ENCODE results near the gene BATF2.

GRCh38 chr11:65008873-65009272, 12.1 kb upstream of the BATF2 start:
- no peak for TF ChIP-seq CTCF (IDR thresholded peaks at IDR 0.05; ENCODE audit: extremely low read depth in 1 of 2, insufficient read depth in 1 of 2, low read depth in 1 of 2, low read length in 2 of 2)
- TF ChIP-seq EZH2 (IDR thresholded peaks at IDR 0.05; ENCODE audit: borderline replicate concordance, low read depth, low read length, severe bottlenecking), result no peak
- TF ChIP-seq JUN (IDR thresholded peaks at IDR 0.05; ENCODE audit: borderline replicate concordance, insufficient read depth, insufficient read length, low read depth), result no peak
- TF ChIP-seq MAX (IDR thresholded peaks at IDR 0.05; ENCODE audit: insufficient read depth, insufficient read length), result no peak
- TF ChIP-seq GATA2 (IDR thresholded peaks at IDR 0.05; ENCODE audit: insufficient read depth, insufficient read length, low read depth, low read length), result no peak
- TF ChIP-seq FOS (IDR thresholded peaks at IDR 0.05; ENCODE audit: borderline replicate concordance, insufficient read depth, low read length), result no peak
- no peak for TF ChIP-seq POLR2AphosphoS5 (IDR thresholded peaks at IDR 0.05; ENCODE audit: insufficient read depth, low read depth, low read length)
- TF ChIP-seq POLR2A (IDR thresholded peaks at IDR 0.05; ENCODE audit: low read depth, low read length), result no peak
- TF ChIP-seq MYC (IDR thresholded peaks at IDR 0.05; ENCODE audit: low read depth, low read length), result no peak
